HG02642 (cell line): ENCODE measurements around the gene ATRAID.
A peak's percentile ranks its signal among the peaks of the same experiment; 100 is the strongest.
"Not testable (repeated sequence)": the region's sequence is repeated elsewhere in the genome, so short reads cannot be mapped to it uniquely, and the experiment has no call there.

Source experiments
- ATAC-seq: cut with Tn5 transposase; IDR thresholded peaks from one replicate; pipeline ENCODE4 v1.9.1; 2021; ENCODE audit warnings: mild to moderate bottlenecking; ENCODE audit not compliant: unreplicated experiment, poor library complexity

ATRAID gene

GRCh38 chr2:27191070-27191829 lies 20.6 kb upstream of the ATRAID start:
- no peak for ATAC-seq

GRCh38 chr2:27194538-27195354 lies 17.1 kb upstream of the ATRAID start:
- no peak for ATAC-seq

- ATAC-seq, result not testable (repeated sequence)
Measured at GRCh38 chr2:27195799-27196198, 16.0 kb upstream of the ATRAID start.

- ATAC-seq, result not testable (repeated sequence)
Measured at GRCh38 chr2:27198068-27198467, 13.8 kb upstream of the ATRAID start.

GRCh38 chr2:27198627-27199026 lies 13.2 kb upstream of the ATRAID start:
- no peak for ATAC-seq

GRCh38 chr2:27199241-27199640 lies 12.6 kb upstream of the ATRAID start:
- no peak for ATAC-seq

GRCh38 chr2:27201675-27202074 lies 10.2 kb upstream of the ATRAID start:
- ATAC-seq, result no peak

GRCh38 chr2:27202854-27203253 lies 9.0 kb upstream of the ATRAID start:
- no peak for ATAC-seq

GRCh38 chr2:27203741-27204140 lies 8.1 kb upstream of the ATRAID start:
- ATAC-seq, result no peak

GRCh38 chr2:27204566-27204965 lies 7.3 kb upstream of the ATRAID start:
- ATAC-seq, result no peak

- ATAC-seq, result no peak
Measured at GRCh38 chr2:27205206-27205605, 6.6 kb upstream of the ATRAID start.

- ATAC-seq, result no peak
Measured at GRCh38 chr2:27206346-27206745, 5.5 kb upstream of the ATRAID start.

GRCh38 chr2:27208486-27209050 lies 3.3 kb upstream of the ATRAID start:
- no peak for ATAC-seq

- no peak for ATAC-seq
Measured at GRCh38 chr2:27209621-27210401, 2.0 kb upstream of the ATRAID start.

- ATAC-seq, result peak; percentile 20
Measured at GRCh38 chr2:27211241-27211942, 449 bp upstream of the ATRAID start.

- ATAC-seq, result no peak
Measured at GRCh38 chr2:27212626-27213471, 1.0 kb downstream of the ATRAID start.

- ATAC-seq, result no peak
Measured at GRCh38 chr2:27214941-27215340, 3.1 kb downstream of the ATRAID start.

GRCh38 chr2:27216416-27217137 lies 4.7 kb downstream of the ATRAID start:
- no peak for ATAC-seq
